ENCODE measurements around the gene HSD3B2.
A peak's percentile ranks its signal among the peaks of the same experiment; 100 is the strongest.

Gene HSD3B2

DNA sequence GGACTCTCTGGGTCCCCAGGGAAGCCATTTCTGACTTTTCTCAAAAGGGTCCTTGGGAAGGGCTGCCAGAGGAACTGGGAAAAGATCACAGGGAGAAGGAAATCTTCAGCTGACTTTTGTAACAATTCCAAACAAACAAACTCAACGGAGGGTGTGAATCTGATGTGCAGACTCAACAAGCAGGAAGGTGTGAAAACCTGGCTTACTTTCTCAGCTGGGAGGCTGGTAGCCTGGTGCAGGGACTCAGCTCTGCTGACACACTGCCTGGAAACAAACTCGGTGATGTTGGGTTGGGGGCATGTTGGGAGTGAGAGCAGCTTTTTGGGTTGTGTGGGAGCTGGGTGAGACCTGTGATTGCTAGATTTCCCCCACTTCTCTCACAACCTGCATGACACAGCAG, 10.2 kb upstream of the HSD3B2 start:
- DNase-seq: no peak

DNA sequence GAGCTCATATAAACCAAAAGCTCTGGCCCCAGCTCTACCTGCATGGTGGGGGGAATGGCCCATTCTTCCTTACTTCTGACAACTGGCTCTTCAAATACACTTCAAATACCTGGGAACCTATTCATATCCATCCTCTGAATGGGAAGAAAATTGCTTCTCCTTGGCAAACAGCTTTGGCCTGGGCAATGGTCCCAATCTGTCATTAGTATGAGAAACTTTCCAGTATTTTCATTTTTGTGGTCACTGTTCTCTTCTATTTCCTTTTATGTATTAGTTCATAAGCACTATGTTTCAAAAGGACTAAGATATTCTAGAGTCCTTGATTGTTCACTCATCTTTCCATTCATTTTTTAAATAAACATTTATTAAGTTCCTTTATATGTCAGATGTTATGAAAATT, 5.2 kb upstream of the HSD3B2 start:
- no peak for DNase-seq

DNA sequence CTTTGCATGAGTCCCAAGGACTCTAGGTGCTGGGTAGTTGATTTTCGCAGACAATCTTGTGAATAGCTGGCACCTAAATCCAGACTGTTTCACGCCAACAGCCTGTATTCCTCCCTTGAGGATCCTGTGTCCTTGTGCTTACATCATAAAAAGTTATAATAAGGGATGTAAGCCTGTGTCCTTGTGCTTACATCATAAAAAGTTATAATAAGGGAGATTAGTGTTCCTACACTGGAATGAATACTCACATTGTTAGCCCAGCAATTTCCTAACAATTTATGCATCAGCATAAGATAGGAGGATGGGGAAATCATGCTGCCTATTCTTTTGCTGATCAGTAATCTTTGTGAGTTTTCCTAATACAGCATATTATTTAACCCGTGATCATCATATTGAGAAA, 4.0 kb upstream of the HSD3B2 start:
- no peak for DNase-seq

DNA sequence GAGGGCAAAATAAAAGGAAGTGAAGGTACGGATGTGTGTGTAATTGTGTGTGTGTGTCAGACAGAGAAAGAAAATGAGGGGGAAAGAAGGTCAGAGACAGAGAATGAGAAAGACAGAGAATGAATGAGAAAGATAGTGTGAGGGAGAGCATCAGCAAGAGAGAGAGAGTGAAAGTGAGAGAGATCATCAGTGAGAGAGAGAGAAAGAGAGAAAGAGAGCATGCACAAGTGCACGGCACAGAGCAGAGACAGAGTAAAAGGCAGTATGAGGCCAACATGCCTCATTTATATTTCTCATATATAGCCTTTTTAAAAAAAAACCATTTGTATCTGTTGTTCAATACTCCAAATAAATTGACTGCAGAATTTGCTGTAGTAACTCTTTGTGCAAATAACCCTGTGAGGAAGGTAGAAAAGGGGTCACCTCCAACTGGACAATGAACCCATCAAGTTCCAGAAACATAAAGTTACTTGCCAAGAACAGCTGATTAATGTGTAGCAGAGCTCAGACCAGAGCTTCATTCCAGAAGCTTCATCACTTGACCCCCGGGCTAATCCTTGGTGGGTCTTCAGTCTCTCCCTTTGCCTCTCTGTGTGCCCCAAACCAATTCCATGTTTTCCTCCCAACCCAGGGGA, 1.2 kb downstream of the HSD3B2 start:
- no peak for DNase-seq

DNA sequence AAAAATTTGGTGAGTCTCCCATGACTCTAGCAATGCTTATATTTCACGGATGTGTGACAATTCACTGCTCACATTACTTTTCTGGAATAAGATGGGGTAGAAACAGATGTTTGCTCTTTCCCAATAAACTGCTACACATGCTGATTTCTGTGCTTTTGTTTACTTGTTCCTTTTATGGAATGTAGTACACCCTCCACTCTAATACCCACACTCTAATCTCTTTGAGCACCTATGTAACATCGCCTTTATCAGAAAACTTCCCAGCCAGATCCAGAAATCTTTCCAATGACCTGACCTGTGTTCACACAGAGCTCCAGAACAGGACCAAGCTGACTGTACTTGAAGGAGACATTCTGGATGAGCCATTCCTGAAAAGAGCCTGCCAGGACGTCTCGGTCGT, 4.2 kb downstream of the HSD3B2 start:
- DNase-seq: no peak

DNA sequence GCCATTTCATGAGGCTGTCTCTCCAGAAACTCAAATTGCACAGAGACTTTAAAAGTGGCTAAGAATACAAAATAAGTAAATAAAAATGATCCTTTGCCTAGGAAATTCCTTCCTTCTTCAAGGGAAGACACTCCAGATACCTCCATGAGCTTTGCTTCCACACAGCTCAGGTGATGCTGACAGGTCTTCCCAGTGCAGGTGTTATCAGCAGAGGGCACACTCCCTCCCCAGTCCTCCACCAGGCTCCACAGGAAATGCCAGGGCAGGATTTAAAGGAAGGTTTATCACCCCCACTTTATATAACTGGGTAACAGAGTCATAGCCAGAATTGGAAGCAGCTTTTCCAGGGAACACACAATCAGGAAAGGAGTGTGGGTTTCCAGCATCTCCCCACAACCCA, 5.7 kb downstream of the HSD3B2 start:
- DNase-seq: no peak

DNA sequence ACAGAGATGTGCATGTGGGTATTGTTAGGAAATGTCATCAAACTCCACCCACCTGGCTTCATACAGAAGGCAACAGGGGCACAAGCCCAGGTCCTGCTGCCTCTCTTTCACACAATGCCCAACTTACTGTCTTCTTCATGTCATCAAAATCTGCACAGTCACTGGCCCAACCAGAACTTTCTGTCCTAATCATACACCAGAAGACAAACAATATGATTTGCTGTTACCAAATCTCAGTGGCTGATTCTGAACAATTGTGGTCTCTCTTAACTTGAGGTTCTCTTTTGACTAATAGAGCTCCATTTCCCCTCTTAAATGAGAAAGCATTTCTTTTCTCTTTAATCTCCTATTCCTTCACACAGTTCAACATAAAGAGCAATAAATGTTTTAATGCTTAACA, 7.7 kb downstream of the HSD3B2 start:
- peak; percentile 14 for DNase-seq

DNA sequence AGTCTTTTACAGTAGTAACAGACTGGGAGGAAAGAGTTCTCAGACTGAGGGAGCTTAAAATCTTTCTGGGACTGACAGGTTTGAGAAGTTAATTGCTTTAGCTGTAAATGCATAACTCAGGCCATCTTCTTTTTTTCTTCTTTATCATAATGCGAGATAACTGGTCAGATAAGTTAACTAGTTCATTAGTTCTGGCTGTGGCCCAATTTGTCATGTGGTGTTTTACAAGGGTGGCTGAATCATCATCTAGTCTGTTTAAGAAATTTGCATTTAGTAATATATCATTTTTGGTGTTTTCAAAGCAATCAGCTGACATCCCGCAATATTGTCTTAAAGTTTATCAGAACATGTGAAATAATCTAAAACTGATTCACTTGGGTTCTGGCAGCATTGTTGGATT, 14.0 kb downstream of the HSD3B2 start:
- no peak for DNase-seq

DNA sequence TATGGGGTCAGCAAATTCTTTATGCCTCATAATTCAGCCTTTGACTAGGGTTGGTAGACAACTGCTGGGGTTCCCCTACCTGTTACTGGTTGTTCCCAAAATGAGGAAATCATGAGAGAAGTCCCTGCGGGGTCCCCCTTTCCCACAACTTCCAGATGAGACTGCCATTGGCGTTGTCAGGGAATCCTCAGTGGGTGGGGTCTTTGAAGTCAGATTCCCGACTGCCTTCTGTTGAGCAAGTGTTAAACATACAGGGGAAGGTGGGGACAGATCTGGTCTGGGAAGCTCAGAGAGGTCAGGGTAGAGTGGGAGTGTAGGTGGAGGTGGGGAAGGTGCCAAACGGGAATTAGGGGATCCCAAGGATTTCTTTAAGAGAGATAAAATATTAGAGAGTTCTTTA, 14.7 kb downstream of the HSD3B2 start:
- no peak for DNase-seq

DNA sequence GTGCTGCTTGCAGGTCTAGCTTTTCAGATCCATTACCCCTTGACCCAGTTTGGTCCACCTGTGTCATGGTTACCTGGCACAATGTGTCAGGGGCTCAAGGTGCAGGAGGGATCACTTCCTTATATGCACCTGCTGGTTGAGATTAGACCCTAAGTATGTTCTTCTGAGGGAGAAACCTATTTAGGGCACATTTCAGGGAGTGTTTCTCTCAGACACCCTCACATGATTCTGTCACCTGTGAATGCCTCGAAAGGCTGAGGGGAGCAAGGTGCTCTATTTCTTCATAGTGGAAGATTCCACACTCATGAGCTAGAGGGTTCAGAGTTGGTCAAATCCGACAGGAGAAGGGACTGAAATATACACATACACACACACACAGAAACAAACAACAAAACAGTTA, 15.5 kb downstream of the HSD3B2 start:
- DNase-seq: no peak

DNA sequence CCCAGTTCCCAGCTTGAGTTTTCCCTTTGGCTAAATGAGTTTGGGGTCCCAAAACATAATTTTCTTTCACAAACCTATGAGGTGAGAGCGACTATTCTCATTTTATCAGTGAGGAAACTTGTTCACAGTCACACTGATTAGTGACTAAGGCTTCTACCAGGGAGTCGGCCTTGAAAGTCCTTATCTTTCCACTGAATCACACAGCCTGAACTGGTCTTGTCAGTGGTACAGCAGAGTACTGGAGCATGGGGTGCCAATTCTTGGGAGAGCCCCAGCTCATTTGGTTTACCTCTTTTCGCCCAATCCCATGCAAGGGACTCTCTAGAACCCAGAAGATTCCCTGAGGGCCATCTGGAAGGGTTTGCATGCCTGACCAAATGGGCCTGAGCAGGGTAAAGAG, 16.9 kb downstream of the HSD3B2 start:
- peak; percentile 44 for DNase-seq

DNA sequence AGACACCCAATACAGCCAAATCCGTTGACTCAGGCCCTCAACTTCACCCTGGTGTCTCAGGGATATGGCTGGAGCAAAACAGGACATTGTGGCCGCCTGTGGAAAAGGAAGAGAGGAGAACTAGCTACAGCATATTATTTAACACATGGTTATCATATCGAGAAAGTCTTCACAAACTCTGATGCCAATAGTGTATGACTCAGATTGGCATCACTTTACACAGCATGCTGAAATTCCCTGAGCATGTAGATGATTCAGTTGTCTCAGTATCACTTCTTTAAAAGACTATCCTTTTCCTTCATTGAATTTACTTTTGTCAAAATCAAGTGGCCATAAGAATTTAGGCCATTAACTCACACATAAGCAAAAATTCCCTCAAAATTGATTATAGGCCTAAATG, 20.1 kb downstream of the HSD3B2 start:
- DNase-seq: no peak

DNA sequence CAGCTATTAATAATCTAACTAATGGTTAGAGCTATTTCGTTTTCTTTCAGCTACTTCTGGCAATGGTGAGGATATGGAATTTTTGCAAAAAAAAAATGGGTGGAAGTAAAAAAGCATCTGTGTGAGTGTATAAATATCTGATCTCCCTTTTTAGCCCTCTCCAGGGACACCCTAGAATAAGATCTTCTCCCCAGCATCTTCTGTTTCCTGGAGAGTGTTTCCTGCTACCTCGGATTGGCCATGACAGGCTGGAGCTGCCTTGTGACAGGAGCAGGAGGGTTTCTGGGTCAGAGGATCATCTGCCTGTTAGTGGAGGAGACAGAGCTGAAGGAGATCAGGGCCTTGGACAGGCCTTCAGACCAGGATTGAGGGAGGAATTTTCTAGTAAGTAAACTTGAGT, 23.8 kb downstream of the HSD3B2 start:
- no peak for DNase-seq

DNA sequence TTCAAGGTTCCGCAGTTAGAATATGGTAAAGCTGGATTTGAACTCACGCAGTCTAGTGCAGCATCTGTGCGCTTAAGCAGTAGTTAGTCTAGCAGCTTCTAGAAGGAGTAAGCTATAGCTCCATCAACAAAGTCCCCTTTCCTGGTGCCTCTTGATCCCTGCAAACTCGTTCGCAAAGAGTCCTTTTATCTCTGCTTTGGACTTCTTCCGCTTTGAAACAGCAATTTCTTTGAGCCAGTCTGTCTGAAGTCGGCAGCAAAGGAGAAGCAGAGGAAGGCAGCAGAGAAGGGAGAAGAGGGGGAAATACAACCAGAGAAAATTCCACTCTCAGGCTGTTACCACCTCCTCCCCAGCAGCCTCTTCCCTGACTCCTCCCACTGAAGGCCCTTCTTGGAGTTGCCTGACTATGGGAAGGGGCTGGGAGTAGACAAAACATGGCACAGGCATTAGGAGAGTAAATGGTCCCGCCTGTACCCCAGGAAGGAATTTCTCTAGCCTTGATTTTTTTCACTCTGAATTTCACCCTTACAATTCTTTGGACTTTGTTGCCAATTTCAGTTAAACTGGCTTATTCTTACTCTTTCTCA, 25.9 kb downstream of the HSD3B2 start:
- DNase-seq: no peak

DNA sequence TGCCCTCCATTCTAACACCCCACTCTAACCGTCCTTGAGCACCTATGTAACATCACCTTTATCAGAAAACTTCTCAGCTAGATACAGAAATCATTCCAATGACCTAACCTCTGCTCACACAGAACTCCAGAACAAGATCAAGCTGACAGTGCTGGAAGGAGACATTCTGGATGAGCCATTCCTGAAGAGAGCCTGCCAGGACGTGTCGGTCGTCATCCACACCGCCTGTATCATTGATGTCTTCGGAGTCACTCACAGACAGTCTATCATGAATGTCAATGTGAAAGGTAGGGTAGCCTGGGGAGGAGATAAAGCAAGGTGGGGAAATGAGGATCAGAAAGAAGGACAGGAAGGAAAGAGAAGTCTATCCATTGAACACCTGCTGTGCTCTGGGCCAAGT, 27.8 kb downstream of the HSD3B2 start:
- no peak for DNase-seq

DNA sequence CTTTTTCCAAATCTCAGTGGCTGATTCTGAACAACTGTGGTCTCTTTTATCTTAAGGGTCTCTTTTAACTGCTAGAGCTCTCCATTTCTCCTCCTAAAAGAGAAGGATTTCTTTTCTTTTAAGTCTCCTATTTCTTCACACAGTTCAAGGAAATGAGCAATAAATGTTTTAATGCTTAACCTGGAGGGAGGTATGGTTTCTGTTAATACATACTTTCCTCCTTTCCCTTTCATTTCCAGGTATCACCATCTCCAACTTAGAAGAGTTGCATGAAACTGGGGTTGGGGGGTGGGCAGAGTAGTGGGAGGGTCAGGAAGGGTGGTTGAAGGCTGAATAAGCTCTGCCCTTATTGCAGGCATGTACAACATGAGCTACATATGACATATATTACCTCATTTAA, 31.4 kb downstream of the HSD3B2 start:
- DNase-seq: no peak

DNA sequence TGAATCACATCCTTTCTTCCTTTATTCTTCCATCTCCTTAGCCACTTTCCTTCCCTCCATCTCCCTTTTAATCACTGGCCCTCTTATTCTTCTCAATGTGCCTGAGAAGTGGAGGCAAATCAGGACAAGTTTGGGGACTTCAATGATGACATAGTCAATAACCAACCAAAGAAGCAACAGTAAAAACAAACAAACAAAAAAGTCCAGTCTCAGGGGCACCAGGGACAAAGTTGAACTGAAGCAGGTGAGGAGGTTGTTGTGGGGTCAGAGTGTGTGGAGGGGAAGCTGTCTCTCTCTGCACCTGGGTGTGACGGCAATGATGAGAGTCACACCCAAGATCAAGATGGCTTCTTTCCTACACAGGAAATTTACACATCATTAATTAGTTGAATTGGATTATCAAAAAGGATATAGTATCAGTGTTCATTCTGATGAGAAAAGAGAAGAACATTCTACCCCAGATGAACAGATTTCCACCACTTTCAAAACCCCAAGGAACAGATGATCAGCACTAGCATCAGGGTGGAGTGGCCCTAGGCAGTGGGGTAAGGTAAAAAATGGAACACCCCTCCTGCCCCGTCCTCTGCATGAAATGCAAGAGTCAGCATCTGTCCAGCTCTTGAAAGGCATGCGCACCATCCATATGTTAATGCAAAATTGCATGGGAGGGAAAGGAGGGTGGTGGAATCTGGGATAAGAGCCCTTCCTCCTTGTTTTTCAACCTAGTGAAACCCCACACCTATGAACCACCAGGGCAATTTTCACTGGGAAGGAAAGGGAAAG, 32.6 kb downstream of the HSD3B2 start:
- DNase-seq: no peak

DNA sequence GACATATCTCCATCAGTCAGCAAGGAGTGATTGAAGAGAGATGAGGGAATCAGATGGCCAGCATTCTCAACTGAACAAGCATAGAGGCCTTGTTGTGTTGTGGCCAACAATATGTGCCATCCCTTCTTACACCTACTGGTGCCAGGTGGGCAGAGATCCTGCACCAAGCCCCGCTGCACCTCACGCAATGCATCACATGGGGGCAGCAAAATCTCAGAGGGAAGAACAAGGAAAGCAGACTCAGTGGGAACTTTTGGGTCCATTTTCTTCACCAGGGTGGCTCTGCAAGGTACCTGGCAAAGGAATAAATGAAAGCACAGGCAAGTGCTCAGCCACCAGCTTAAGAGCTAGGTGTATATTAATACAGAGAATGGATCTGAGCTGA, 33.2 kb downstream of the HSD3B2 start:
- no peak for DNase-seq

DNA sequence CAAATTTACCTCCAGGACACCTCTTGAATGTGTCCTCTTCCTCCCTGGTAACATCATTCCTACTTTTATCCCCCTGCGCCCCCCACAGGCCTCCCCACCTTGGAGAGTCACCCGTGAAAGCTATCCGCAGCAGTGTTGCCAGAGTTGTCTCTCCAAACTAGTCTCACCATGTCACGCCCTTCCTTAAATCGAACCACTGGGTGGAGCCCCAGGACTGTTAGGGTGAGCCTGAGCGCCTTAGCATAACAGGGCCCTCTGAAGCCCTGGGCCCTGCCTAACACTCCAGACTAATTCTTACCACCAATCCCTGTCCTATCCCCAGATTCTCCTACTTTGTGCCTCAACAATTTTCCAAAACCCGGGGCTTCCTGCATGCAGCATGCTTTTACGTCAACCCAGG, 35.0 kb downstream of the HSD3B2 start:
- DNase-seq: peak; percentile 32

DNA sequence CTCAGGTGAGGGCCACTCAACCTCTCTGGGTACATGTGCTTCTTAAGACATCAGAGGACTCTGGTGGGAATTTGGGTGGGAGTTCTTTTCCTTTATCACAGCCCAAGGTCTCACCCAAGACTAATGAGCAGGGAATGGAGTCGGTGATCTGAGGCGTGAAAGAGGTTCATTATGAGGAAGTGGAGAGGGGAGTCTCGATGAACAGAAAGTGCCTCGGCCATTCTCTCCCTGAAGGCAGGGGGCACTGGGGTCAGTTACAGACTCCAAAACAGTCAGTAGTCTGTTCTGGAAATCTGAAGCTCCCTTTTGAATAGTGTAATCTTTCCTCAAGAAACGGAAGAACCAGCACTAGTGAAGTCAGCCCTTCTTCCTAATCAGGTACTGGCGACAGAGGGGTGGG, 36.2 kb downstream of the HSD3B2 start:
- DNase-seq: no peak

DNA sequence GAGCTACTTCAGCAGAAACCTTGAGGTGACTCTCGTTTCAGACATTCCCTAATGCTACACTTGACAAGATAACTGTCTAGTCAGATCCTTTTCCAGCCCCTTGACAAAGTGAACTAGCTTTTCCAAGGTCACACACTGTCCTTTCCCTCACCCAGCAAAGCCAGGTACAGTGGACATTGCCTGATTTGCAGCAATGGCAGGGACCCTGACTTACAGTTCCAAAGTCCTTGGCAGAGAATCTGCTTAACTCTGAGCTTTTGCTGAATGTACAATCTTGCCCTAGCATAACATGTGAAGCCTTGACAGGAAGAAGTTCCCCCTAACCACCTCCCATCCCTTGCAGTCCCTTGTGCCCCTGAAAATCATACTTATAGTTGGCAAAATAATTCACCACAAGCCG, 37.1 kb downstream of the HSD3B2 start:
- DNase-seq: no peak

DNA sequence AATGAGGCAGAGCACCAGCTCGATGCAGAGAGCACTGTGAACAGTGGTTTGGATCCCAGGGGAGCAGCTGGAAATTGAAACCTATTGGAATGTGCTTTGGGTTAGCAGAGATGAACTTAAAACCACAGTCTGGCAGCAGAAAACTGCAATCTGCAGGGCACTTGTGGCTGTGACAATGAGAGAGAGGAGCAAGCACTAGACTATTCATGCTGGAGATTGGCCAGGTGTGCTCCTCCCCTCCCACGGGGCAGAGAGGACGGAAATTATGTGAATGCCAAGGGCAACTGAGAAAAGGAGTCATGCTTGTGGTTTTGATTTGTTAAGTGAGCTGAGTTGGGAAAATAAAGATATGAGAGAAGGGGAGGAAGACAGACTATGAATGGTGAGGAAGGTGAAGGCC, 38.1 kb downstream of the HSD3B2 start:
- DNase-seq: no peak

DNA sequence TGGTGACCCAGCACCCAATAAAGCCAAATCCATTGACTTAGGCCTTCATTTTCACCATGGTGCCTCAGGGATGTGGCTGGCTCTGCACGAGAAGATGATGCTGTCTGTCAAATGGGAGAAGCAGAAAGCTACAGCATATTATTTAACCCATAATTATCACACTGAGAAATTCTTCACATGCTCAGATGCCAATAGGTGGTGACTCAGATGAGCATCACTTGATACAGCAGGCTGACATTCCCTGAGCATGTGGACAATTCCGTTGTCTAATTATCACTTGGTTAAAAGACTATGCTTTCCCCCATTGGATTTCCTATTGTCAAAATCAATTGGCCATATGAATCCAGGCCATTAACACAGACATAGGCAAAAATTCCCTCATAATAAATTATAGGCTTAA, 48.0 kb downstream of the HSD3B2 start:
- DNase-seq: no peak

DNA sequence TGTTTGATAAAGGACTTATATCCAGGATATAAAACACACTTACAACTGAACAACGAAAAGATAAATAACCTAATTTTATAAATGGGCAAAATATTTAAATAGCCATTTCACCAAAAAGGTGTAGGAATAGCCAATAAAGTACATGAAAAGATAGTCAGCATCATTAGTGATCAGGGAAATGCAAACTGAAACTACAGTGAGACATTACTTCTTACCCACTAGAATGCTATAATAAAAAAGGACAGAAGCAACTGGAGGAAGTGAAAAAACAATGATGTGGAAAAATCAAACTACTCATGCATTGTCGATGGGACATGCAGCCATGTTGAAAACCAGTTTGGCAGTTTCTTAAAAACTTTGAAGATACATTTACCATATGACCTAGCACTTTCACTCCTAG, 48.6 kb downstream of the HSD3B2 start:
- no peak for DNase-seq

DNA sequence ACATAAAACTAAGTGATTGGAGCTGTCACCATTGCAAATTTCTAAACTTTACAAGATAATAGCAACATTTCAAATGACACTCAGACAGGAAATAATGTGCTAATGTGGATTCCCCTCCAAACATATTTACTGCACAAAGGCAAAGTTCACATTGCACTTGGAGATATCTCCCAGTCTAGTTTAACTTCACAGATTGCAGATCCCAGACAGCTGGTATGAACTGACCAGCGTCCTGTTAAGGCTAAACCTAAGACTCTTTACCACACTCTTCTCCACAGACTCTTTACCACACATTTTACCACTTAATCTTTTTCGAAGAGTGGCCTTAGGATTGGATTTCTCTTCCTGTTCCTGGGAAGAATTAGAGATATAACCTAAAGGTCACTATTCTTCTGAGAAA, 51.5 kb downstream of the HSD3B2 start:
- DNase-seq: no peak

Measured in OCI-M1 (cell line).